Esophagus mucosa (tissue), 1 donor: Measurements from ENCODE around the gene SAT2. TPM values are rescaled to one million over a fixed set of nuclear protein-coding genes. Genes with fewer than 3 reads are reported as not detected.
"Not testable (repeated sequence)": the region's sequence is repeated elsewhere in the genome, so short reads cannot be mapped to it uniquely, and the experiment has no call there.

ENCODE experiments used
- ATAC-seq: fragments of 200-7000 bp; cut with Tn5 transposase; one replicate; pipeline ENCODE4 v1.9.1; 2020
- total RNA-seq: library from RNA; stranded (reverse); gene quantifications from one replicate; pipeline ENCODE4 v1.2.4, GENCODE V29; 2023
- donor health status: DM: yes; HTN: yes; CAD: no.

Gene SAT2
- total RNA-seq, 1 donor from 2014 or later = 35.7 TPM

DNA sequence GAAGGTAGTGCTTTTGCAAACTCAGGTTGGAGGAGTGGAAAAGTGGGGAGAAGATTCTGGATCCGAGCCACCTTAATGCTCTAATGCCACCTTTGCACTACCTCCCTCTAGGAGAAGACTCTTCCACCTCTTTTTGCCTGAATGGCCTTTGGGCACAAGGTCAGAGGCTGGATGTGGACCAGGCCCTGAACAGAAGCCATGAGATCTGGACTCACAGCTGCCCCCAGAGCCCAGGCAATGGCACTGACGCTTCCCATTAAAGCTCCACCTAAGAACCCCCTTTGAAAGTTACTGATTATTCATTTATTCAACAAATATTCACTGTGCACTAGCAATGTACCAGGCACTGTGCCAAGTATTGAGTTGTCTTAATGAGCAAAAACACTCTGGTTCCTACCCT is 5.5 kb upstream of the SAT2 start:
- no peak for ATAC-seq

DNA sequence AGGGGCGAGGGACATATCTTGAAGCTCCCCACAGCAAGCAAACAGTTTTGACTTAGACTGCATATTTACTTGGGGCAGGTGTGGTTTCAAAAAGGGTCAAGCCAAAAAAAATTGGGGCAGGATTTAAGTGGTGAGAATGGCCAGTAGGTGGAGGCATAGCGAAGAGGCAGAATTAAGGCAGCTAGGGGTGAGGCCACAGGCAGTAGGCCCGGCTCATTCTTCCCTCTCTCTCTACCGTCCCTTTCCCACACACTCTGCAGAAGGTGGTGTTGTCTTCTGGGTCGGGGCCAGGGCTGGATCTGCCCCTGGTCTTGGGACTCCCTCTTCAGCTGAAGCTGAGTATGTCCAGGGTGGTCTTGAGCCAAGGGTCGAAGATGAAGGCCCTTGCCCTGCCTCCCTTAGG is 4.9 kb upstream of the SAT2 start:
- peak; percentile 51 for ATAC-seq

DNA sequence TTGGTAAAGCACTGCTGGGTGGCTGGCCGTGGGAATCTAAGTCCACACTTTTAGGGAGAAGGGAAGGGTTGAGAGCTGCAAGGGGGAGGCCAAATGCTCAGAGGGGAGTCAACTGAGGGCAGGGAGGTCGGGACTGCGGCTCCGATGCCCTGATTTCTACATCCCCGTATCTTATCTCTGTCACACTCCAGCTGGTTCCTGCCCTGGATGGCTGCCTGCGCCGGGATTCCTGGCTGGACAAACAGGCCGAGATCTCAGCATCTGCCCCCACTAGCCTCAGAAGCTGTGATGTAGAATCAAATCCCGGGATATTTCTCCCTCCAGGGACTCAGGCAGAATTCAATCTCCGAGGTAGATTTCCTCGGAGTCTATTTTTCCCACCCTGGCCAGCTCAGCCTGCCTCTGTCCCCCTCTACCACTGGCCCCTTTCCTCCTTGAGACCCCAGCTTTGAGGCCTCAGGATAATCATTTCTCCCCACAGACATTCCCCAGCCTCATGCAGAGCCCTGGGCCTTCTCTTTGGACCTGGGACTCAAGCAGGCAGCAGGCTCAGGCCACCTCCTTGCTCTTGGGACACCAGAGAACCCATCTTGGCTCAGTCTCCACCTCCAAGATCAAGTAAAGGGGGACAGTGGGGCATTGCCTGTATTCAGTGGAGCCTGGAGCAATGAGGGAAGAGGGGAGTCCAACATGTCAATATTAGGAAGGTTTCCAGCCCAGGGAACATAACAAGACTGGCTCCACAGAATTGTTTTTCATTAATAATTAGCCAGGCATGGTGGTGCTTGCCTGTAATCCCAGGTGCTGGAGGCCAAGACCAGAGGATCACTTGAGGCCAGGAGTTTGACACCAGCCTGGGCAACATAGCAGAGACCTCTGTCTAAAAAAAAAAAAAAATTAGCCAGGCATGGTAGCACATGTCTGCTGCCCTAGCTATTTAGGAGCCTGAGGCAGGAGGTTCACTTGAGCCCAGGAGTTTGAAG is 4.1 kb upstream of the SAT2 start:
- ATAC-seq = no peak

DNA sequence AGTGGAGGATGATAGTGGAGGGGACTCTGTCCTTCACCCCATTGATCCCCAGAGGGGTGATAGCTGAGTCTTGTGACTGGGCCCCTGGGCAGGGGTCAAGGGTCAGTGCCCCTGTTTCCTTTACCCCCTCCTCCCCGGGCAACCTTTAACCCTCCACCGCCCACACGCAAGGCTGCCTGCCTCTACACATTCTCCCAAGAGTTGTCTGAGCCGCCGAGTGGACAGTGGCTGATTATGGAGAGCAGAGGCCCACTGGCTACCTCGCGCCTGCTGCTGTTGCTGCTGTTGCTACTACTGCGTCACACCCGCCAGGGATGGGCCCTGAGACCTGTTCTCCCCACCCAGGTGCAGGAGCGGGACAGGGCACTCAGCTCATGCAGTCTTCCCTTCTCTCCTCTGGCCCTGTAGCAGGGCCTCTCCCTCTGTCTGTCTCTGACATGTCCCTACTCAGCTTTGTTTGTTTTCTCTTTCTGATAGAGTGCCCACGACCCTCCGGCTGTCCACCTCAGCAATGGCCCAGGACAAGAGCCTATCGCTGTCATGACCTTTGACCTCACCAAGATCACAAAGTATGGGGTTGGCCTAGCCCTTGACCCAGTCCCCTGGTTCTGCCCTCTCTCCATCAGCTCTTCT is 2.4 kb upstream of the SAT2 start, which contains the start of gene SHBG:
Gene SHBG, plus strand, starts transcription at position 197 of the 633 bp plus-strand sequence. Its CDS starts 38 bp downstream, at position 235.
- no peak for ATAC-seq

DNA sequence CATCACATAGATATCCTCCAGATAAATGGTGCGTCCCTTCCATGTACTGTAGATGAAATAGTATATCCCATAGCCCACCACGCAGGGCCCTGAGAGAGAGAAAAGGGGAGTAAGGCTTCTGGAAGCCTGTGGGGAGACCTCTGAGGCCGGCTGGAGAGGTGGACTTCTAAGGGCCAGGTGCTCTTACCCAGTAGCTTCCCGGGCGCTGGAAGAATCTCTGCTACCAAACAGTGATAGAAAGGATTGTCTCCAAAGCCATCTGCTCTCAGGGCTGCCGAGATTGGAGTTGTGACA is 718 bp downstream of the SAT2 start:
- peak; percentile 3 for ATAC-seq

DNA sequence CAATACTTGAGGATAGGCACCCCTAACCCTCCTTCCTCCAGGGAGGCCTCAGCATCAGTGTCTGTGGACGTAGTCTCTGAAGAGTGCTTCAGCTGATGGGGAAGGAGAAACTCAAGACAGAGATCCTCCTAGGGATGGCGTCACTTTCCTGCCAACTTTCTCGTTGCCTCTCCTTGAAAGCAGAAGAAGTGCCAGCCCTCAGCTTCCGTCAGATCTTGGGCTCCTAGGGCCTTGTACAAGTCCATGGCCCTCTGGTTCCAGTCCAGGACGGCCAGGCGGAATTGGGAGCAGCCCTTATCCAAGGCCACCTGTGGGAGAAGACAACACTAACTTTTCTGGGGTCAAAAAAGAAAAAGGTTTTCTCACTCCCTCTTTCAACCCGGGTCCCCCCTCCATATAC is 1.3 kb downstream of the SAT2 start:
- ATAC-seq = no peak

DNA sequence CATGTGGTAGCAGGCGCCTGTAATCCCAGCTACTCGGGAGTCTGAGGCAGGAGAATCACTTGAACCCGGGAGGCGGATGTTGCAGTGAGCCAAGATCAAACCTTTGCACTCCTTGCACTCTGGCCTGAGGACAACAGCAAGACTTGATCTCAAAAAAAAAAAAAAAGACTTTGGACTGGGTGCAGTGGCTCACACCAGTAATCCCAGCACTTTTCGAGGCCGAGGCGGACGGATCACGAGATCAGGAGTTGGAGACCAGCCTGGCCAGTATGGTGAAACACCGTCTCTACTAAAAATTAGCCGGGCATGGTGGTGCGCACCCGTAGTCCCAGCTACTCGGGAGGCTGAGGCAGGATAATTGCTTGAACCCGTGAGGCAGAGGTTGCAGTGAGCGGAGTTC is 1.9 kb downstream of the SAT2 start:
- not testable (repeated sequence) for ATAC-seq

DNA sequence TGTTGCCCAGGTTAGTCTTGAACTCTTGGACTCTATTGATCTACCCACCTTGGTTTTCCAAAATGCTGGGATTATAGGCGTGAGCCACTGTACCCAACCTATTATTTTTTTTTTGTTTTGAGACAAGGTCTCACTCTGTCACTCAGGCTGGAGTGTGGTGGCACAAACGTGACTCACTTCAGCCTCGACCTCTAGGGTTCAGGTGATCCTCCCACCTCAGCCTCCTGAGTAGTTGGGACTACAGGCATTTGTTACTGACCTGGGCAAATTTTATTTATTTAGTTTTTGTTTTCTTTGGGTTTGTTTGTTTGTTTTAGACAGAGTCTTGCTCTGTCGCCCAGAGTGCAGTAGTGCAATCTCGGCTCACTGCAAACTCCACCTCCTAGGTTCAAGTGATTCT is 4.0 kb downstream of the SAT2 start:
- no peak for ATAC-seq

DNA sequence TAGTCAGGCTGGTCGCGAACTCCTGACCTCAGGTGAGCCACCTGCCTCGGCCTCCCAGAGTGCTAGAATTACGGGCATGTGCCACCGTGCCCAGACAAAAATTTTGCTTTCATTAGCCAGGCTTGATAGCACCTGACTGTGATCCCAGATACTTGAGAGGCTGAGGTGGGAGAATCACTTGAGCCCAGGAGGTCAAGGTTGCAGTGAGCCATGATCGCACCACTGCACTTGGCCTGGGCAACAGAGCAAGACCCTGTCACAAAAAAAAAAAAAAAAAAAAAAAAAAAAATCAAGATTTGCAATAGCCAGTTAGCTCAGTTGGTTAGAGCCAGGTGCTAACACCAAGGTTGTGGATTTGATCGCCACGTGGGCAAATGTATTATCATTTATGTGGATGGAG is 6.8 kb downstream of the SAT2 start:
- ATAC-seq = no peak

DNA sequence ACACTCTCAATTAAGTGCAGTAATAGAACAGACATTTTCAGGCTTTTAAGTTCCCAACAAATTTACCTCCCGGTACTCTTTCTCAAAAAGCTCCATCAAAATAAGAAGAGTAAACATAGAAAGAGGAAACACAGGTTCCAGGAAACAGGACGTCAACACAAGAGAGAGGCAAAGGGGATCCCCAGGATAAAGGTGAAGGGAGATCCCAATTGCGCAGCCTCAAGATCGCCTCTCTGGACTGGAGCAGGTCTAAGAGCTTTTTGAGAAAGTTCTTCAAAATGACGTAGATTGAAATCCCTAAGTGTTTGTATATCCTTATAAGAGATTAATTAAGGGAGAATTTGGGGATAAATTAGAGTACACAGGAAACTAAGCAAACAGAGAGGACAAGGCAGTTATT is 9.0 kb downstream of the SAT2 start:
- no peak for ATAC-seq

DNA sequence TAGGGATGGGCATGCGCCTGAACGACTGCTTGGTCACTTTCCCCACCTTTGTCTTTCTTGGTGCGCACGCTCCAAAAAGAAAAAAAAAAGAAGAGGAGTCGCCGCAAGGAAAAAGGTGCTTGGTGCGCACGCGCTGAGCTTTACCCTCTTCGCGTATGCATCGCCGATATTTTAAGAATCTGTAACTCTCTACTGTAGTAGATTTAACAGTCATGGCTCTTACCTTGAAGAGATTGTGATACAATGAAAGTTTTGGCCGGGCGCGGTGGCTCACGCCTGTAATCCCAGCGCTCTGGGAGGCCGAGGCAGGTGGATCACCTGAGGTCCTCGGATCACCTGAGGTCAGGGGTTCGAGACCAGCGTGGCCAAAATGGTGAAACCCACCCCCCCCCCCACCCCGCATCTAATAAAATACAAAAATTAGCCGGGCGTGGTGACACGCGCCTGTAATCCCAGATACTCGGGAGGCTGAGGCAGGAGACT is 12.3 kb downstream of the SAT2 start:
- ATAC-seq = no peak

DNA sequence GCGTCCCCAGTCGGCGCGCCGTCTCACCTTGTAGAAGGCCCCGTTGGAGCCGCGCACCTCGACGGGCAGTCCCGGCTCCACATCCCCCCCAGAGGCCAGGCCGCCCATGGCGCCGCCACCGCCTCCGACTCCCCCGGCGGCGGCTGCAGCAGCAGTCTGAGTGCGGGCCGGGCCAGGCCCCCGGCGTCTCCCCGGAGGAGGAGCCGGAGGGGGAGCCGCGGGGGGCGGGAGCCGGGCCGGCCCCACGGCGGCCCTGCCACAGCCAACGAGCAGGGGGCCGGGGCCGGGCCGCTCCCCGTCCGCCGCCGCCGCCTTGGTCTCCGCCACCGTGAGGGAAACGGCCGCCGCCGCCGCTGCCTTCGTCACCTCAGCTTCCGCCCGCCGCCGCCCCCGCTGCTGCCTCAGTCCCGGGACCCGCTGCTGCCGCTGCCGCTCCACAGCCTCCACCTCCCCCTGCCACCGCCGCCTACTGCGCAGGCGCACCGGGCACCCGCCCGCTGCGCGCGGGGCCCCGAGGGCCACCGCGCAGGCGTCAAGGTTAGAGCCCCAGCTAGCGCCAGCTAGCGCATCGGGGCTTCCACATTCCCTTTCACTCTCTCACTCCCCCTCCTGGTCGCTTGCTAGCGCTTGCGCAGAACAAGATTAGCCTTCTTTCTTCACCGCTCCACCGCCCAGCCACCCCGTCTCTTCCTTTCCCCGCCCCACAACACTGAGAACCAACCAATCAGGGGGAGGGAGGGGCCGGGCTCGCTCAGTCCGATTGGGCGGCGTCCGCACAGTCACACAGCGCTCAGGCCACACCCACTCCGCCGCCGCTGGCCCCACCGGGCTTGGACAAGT is 13.0 kb downstream of the SAT2 start, which contains the start of gene FXR2:
Gene FXR2, minus strand, starts transcription at position 473 of the 840 bp plus-strand sequence. Its CDS starts 365 bp downstream, at position 108.
- ATAC-seq = peak; percentile 99

DNA sequence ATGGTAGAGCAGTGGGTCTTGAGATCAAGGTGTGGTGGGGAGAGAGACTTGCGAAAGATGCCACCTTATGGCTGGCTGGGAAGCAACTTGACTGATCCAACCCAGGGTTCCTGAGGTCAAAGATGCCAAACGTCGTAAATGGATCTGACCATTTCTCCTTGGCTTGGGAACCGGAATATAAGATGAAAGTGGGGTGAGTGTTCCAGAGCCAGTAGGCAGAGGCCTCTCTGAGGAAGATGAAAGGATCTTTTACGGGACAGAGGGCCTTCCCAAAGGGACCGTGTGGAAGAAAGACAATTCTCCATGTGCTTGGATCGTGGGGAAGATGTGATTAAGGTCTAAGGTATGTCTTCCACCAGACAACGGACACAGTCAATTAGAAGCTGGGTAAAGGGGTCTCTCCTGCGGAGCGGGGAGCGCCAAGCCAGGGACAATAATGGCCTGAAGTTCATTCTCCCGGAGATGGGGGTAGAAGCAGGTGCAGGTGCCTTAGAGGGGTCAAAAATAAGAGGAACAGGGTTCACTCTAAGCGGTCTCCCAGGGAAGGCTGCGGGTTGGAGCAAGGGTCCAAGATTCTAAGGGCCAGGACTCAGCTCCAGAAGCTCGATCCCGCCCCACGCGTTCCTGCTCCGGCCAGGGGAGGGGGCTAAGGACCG is 13.7 kb downstream of the SAT2 start:
- ATAC-seq = no peak

DNA sequence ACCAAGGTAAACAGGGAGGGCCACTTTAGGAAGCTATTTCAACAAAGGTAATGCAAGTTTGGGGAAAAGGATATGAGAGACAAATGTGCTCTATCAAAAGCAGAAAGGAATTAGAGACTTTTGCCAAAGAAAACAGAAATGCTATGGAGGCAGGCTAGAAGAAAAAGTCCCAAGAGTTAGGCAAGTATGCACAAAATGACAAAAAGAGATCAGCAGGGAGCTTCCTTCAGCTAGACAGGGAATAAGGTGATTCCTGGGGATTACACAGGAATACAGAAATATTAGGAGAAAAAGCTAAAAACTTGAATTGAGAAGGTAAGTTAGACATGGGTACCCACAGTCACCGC is 15.4 kb downstream of the SAT2 start:
- ATAC-seq = no peak

DNA sequence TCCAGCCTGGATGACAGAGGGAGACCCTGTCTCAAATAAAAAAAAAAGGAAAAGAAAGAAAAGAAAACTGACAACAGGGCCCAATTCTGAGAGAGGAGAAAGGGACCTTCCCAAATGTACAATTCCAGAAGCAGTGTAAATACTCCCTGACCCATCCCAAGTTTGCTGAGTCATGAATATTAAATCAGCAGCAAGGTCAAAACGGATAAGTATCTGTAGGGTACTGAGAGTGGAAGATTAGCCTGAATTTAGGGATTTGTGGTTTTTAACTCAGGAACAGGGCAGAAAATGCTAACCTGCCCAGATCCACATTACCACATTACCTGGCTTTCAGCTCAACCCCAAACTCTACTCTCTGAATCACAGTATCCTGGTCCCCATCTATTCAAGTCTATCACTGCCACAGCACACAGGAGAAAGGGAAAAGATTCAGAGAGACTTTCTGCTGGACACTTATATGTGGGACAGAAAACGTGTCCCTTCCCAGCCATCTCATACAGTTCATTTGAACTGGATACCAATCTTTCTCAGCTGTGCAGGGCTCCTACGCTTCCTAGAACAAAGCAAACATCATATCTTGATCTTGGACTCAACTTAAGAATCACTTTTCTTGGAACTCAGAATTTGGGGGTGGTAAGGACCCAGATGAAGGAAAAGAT is 15.9 kb downstream of the SAT2 start:
- ATAC-seq = no peak

DNA sequence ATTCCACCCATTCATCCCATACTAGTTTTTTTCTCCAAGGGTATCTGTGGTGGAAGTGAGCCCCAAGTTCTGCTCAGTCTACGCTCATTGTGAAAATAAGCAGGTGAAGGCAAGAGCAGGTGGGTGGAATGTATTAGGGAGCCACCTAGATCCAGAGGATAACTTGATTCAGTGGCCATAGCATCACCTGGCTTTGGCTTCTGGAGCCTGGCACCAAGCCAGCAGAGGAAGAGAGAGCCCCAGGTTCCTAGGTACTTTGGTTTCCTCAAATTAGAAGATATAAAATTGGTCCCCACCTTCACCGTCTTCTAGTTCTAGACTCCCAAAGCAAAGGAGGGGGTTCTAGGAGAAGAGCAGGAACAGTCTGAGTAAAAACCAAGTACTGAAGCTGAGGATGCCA is 17.0 kb downstream of the SAT2 start:
- ATAC-seq = no peak

DNA sequence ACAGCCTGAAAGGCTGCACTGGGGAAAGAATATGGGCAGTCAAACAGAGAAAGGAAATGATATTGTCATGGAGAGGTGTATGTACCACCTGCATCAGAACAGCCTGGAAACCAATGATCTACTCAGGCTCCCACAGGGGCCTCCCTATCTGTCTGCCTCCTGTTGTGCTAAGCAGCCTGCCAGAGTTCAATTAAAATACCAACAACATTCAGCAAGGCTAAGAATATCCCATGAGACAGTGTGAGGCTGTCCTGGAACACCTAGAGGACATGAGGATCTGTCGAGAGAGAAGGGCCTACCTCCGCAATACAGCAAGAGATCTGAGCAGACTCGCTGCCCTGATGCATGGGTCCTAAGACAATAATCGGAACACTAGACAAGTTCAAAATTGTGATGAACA is 21.3 kb downstream of the SAT2 start:
- ATAC-seq = no peak

DNA sequence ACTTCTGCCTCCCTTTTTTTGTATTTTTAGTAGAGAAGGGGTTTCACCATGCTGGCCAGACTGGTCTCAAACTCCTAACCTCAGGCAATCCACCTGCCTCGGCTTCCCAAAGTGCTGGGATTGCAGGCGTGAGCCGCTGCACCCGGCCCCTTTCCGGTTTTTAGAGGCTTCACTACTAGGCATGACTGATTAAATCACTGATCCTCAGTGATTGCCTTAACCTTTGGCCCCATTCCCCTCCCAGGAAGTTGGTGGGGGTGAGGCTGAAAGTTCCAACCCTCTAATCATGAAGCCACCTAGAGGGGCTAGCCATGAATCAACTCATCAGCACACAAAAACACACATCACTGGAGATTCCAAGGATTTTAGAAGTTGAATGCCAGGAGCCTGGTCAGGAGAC is 30.1 kb downstream of the SAT2 start:
- ATAC-seq = not testable (repeated sequence)

DNA sequence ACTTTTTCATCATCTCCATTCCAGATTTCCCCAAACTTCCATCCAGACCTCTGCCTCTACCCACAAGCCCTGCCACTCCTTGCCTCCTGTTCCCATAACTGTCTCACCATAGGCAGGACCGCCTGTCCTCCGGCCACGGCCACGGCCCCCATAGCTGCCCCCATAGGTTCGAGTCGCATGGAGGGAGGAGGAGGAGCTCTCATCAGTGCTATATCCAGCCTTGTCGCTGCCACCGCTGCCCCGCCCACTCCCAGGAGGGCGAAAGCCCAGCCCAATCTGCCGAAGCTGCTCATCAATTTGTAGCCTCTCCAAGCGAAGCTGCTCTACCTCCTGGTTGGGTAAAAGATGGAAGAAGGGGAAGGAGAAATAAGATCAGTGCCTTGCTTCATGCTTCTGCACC is 34.3 kb downstream of the SAT2 start:
- no peak for ATAC-seq

DNA sequence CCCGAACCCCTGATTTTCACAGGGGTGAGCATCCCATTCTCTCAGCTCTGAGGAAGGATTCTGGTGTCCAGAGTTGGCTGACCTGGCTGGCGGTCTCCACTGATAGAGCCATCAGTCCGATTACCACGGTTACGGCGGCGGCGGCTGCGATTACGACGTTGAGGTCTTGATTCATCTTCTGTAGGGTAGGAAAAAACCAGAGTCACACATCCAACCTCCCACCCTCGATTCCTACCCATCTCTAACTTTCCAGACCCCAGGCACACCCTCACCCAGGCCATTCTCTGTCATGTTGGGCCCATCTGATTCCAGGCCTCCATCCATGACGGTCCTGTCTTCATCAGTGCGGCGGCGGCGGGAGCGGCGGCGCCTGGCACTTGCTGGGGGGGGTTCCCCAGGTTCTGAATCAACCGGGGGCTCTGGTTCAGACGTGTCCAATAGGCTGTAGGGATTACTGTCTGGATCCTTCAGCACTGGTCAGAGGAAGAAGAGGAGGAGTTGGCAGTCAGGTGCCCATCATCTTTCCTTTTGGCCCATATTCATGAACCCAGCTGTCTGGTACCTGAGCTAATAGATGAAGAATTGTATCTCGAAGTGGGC is 35.1 kb downstream of the SAT2 start:
- ATAC-seq = no peak

DNA sequence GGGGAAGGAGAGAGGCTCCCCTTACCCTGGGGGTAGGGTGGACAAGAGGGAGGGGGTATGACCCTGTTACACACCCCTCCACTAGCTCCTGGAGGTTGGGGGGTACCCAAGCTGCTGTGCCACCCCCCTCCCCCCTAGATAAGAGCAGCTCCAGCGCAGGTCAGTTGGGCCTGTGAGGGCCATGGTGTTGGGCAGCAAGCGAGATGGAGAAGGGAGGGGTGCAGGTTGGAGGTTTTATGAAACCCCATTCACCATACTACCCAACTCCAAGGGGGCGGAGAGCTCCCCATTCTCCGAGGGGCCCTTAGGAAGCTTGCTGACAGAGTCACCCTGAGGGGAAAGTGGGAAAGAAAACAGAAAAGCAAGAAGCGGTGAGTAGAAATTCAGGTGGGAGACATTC is 36.0 kb downstream of the SAT2 start:
- no peak for ATAC-seq

DNA sequence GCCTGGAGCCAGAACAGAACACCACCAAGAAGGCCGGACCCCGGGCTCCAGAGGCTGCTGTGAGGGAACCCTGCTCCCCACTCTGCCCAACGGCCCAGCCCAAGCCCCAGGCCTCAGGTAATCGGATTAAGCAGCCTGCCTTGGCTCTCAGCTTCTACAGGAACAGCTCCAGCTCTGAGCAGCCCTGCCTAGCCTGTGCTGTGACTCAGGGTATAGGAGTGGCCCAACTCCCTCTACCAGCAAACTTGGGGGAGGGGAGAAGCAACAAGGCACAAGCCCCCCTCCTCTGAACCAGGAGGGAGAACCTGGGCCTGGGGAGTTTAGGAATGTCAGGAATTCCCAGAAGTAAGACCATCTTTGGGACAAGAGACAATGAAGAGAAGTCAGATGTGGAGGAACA is 36.9 kb downstream of the SAT2 start:
- ATAC-seq = peak; percentile 66
